T-helper 17 cell (primary cell): ENCODE results near the gene GFOD2. TPM values are rescaled to one million over a fixed set of nuclear protein-coding genes. Genes with fewer than 3 reads are reported as not detected.

Experiments used
- ATAC-seq: fragments of 150-1000 bp; cut with Tn5 transposase; 2 replicates; pipeline ENCODE4 v1.10.0; 2021; ENCODE audit warnings: mild to moderate bottlenecking, moderate library complexity
- DNase-seq, 3 donors: peaks; one replicate each; pipeline versions ENCODE4 v3.0.0 to v3.0.0-alpha.2; 2020 to 2021
- H3K9me3 ChIP-seq: one replicate; pipeline ENCODE4 v1.7.0; 2013; ENCODE audit warnings: low read length, mild to moderate bottlenecking; ENCODE audit not compliant: control insufficient read depth, poor library complexity, severe bottlenecking
- H3K27ac Mint-ChIP-seq: one replicate; pipeline ENCODE4 v1.8.0; 2022; ENCODE audit warnings: mild to moderate bottlenecking, moderate library complexity, mixed read lengths
- H3K27me3 Mint-ChIP-seq: one replicate; pipeline ENCODE4 v1.8.0; 2022; ENCODE audit warnings: mixed read lengths
- H3K36me3 Mint-ChIP-seq: one replicate; pipeline ENCODE4 v1.8.0; 2022; ENCODE audit warnings: low read depth, mixed read lengths
- H3K4me1 Mint-ChIP-seq: one replicate; pipeline ENCODE4 v1.8.0; 2022; ENCODE audit warnings: mild to moderate bottlenecking, mixed read lengths
- H3K4me3 Mint-ChIP-seq: one replicate; pipeline ENCODE4 v1.8.0; 2022; ENCODE audit warnings: mild to moderate bottlenecking, moderate library complexity, mixed read lengths
- total RNA-seq, 4 donors: library from RNA in 2 of 4; stranded (reverse) in 2 of 4; gene quantifications; one replicate each; pipeline ENCODE4 v1.2.3 and lab custom pipeline; 2022 to 2026

The GFOD2 gene
- total RNA-seq, 2 donors from 2014 or later: 11.7 to 14.7 TPM

DNA sequence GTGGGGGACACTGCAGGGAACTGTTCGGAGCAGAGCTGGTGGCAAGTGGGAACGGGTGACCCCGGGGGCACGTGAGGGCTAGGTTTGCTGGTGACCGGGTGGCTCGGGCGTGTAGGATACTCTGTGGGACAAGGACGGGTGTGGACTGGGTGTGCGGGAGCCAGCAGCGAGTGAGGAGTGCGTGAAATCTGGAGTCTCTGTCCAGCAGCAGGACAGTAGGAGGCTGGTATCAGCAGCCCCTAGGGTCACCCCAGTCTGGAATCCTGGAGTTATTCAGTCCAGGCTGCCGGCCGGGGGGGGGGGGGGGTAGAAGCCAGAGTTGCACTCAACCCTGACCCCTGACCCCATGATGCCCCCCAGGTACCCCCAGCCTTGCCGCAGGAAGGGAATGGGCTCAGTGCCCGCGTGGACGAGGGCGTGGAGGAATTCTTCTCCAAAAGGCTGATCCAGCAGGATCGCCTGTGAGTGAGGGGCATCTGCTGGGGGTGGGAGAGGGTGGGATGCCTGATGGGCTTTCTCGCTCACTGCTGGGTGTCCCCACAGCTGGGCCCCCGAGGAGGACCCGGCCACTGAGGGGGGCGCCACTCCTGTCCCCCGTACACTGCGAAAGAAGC is 65.2 kb downstream of the GFOD2 start:
- H3K4me3 Mint-ChIP-seq: no peak overlapping the region
- no peaks in the 10 kb centered on the region for H3K27me3 Mint-ChIP-seq
- no peak for ATAC-seq
- H3K4me1 Mint-ChIP-seq: peaks cover 16% of the 10 kb centered on the region
- peaks cover 13% of the 10 kb centered on the region for H3K36me3 Mint-ChIP-seq
- no peaks in the 10 kb centered on the region for H3K9me3 ChIP-seq
- no peak for DNase-seq
- no peak overlapping the region for H3K27ac Mint-ChIP-seq

DNA sequence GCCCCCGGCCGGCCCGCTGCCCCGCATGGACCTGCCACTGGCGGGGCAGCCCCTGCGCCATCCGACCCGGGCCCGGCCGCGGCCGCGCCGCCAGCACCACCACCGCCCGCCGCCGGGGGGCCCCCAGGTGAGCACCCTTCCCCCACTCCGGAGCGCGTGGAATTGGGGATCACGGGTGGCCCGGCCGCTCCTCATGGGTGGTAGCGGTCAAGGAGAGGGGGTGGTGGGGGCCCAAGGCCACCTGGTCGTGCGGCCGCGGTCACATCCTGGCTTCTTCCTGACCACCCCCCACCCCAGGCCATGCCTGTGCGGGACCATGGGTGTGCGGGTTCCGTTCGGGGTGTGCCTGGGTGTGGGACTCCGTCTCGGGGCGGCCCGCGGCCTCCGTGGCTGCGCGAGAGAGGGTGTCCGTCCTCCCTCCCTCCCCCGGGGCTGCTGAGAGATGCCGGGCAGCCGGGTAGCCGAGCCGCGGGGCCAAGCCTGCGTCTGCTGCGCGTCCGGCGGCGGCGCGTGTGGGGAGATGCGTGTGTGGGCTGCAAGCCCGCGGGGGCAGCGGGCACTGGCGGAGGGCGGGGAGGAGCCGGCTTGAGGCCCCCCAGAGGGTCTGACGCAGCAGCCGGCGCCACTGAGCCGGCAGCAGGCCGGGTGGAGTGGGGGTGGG is 65.9 kb downstream of the GFOD2 start:
- Mint-ChIP-seq H3K27me3 (no peaks in the 10 kb centered on the region), H3K27ac (no peak overlapping the region), H3K36me3 (peaks cover 13% of the 10 kb centered on the region), H3K4me1 (peaks cover 16% of the 10 kb centered on the region), H3K4me3 (no peak overlapping the region)
- no peaks in the 10 kb centered on the region for H3K9me3 ChIP-seq
- DNase-seq (no peak), ATAC-seq (no peak)

DNA sequence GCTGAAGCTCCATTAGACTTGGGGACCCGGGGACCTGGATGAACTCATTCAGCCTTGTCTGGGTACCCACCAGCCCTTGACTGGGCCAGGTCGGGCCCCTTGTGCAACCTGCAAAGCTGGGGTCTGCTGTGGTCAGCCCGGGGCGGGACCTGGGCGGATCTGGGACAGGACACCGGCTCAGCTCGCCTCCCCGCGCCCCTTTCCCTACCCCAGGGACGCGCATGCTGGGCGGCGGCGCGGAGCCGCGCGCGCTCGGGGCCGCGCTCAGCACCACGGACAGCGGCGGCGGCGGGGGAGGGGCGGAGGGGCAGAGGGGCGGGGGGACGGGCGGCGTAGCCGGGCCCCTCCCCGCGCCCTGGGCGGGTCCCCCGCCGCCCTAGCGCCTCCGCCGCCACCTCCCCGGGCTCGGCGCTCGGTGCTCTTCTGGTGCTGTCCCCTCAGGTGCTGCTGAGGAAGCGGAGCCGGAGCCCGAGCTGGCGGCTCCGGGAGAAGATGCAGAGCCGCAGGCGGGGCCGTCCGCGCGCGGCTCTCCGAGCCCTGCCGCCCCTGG is 66.5 kb downstream of the GFOD2 start:
- Mint-ChIP-seq H3K27ac (no peak overlapping the region), H3K36me3 (peaks cover 13% of the 10 kb centered on the region), H3K27me3 (no peaks in the 10 kb centered on the region), H3K4me3 (no peak overlapping the region), H3K4me1 (peaks cover 16% of the 10 kb centered on the region)
- DNase-seq: no peak
- ATAC-seq: no peak
- H3K9me3 ChIP-seq: no peaks in the 10 kb centered on the region

DNA sequence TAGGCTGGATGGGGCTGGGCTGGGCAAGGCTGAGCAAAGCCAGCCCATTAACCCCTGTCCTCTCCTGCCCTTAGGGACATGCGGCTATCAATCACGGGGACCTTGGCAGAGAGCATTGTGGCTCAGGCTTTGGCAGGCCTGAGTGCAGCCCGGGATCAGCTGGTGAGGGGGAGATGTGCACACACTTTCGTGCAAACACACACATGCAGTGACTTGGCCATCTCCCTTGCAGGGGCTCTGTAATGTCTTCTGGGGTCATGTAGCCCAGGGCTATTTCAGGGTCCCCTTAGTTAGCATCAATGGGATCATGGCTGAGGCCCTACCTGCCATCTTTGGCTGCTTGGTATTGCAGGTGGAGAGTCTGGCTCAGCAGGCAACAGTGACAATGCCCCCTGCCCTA is 67.3 kb downstream of the GFOD2 start:
- ATAC-seq (no peak), DNase-seq (no peak)
- no peaks in the 10 kb centered on the region for H3K9me3 ChIP-seq
- Mint-ChIP-seq H3K4me1 (peaks cover 16% of the 10 kb centered on the region), H3K27me3 (no peaks in the 10 kb centered on the region), H3K27ac (peak overlapping the region; percentile 91), H3K4me3 (no peak overlapping the region), H3K36me3 (peaks cover 13% of the 10 kb centered on the region)

DNA sequence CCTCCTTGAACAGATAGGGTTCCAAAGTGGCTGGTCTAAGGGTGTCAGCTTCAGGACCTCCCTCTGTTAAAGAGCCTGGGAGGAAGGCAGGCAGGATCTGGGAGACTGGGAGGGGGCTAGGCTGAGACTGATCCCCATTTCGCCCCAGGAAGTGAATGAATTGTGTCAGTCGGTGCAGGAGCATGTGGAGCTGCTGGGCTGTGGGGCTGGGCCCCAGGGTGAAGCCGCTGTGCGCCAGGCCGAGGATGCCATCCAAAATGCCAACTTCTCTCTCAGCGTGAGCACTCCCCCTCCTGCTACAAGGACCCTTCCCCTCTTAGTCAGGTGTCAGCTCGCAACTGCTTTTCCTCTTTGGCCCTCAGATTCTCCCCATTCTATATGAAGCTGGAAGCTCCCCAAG is 68.1 kb downstream of the GFOD2 start:
- Mint-ChIP-seq H3K4me1 (peaks cover 18% of the 10 kb centered on the region), H3K27ac (peak overlapping the region; percentile 91), H3K36me3 (peaks cover 13% of the 10 kb centered on the region), H3K27me3 (no peaks in the 10 kb centered on the region), H3K4me3 (no peak overlapping the region)
- ATAC-seq (no peak), DNase-seq (no peak)
- no peaks in the 10 kb centered on the region for H3K9me3 ChIP-seq

DNA sequence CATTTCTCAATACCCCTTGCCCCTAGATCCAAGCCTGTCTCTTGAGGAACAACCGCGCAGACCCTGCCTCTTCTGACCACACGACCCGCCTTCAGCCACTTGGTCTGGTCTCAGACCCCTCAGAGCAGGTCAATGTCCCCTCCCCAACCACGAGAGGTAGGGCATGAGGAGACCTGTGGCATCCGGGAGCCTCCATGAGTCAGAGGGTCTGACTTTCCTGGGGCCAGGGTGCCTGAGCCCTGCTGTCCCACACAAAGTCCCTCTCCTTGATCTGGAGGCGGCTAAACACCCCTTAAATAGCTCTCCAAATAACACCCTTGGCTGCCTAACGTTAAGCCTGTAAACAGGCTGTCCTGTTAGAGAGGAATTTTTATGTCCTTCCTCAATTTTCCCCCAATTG is 69.1 kb downstream of the GFOD2 start:
- H3K27ac Mint-ChIP-seq: peak overlapping the region; percentile 91
- DNase-seq: no peak
- peaks cover 8% of the 10 kb centered on the region for H3K36me3 Mint-ChIP-seq
- peaks cover 16% of the 10 kb centered on the region for H3K4me1 Mint-ChIP-seq
- no peak overlapping the region for H3K4me3 Mint-ChIP-seq
- no peaks in the 10 kb centered on the region for H3K27me3 Mint-ChIP-seq
- no peaks in the 10 kb centered on the region for H3K9me3 ChIP-seq
- no peak for ATAC-seq

DNA sequence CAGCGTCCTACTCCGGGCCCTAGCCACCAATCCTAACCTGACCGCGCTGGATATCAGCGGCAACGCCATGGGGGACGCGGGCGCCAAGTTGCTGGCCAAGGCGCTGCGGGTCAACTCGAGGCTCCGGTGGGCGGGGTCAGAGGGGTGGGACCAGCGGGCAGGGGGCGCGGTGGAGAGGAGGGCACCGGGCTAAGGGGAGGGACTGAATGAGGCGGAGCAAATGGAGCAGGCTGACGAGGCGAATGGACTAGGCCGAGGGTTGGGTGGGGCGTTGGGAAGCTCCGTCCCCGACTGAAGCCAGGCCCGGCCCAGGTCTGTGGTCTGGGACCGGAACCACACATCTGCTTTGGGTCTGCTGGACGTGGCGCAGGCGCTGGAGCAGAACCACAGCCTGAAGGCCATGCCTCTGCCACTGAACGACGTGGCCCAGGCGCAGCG is 69.6 kb downstream of the GFOD2 start:
- no peaks in the 10 kb centered on the region for H3K27me3 Mint-ChIP-seq
- H3K9me3 ChIP-seq: no peaks in the 10 kb centered on the region
- H3K4me1 Mint-ChIP-seq: peaks cover 18% of the 10 kb centered on the region
- ATAC-seq (no peak), DNase-seq (no peak)
- H3K27ac Mint-ChIP-seq: no peak overlapping the region
- no peak overlapping the region for H3K4me3 Mint-ChIP-seq
- H3K36me3 Mint-ChIP-seq: peaks cover 8% of the 10 kb centered on the region

DNA sequence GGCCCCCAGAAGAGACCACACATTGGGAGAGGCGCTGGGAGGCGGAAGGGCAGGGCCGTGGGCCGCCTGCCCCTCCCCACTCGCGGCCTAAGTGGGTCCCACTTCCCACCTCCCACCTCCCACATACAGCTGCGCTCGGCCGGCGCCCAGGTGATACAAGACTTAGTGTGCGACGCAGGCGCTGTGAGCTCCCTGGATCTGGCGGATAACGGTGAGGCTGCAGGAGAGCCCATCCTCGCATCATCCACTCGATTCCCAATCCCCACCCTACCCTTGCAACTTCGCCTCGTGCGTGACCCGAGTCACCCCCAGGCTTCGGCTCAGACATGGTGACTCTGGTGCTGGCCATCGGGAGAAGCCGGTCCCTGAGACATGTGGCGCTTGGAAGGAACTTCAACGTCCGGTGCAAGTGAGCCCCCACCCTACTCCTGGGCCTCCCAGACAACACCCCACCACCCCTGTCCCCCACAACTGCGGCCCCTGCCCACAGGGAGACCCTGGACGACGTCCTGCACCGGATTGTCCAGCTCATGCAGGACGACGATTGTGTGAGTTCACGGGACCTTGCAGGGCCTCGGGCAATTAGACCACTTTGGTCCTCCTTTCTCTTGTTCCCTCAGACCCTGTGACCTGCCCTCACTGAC is 70.2 kb downstream of the GFOD2 start:
- DNase-seq: no peak
- no peak overlapping the region for H3K27ac Mint-ChIP-seq
- no peaks in the 10 kb centered on the region for H3K9me3 ChIP-seq
- H3K4me1 Mint-ChIP-seq: peaks cover 20% of the 10 kb centered on the region
- ATAC-seq: no peak
- peaks cover 8% of the 10 kb centered on the region for H3K36me3 Mint-ChIP-seq
- H3K27me3 Mint-ChIP-seq: no peaks in the 10 kb centered on the region
- no peak overlapping the region for H3K4me3 Mint-ChIP-seq

DNA sequence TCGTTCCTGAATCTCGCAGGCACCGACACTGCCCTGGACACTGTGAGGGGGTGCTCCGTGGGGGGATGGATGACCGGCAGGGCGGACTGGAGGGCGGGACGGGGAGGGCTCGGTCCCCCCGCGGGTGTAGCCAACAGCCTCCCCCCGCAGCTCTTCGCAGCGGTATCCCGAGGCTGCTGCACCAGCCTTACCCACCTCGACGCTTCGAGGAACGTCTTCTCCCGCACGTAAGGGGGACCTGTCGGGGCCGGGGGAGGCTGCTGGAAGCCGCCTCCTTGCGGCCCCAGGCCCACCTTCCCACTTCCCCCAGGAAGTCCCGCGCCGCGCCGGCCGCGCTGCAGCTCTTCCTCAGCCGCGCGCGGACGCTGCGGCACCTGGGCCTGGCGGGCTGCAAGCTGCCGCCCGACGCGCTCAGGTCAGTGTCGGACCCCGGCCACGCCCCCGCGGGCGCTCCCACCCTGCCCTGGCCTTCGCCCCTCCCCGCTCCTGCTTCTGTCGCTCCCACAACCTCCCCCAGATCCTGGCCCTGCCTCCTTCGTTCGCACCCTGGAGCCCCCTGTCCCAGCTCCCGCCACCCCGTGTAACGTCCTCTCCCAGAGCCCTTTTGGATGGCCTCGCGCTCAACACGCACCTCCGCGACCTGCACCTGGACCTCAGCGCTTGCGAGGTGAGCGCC is 70.9 kb downstream of the GFOD2 start:
- Mint-ChIP-seq H3K27me3 (no peaks in the 10 kb centered on the region), H3K4me3 (no peak overlapping the region), H3K27ac (no peak overlapping the region), H3K4me1 (peaks cover 20% of the 10 kb centered on the region), H3K36me3 (peaks cover 8% of the 10 kb centered on the region)
- DNase-seq (no peak), ATAC-seq (no peak)
- H3K9me3 ChIP-seq: no peaks in the 10 kb centered on the region

DNA sequence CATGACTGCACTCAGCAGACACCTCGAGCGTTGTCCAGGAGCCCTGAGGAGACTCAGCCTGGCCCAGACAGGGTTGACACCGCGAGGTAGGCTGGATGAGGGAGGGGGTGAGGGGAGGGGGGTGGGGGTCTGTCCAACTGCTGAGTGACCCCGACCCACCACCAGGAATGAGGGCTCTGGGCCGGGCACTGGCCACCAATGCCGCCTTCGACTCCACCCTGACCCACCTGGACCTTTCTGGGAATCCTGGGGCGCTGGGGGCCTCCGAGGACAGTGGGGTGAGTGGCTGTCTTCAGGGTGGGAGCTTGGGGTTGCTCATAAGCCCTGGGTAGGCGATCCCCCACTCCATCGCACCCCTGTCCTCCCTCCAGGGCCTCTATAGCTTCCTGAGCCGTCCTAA is 71.4 kb downstream of the GFOD2 start:
- no peak overlapping the region for H3K4me3 Mint-ChIP-seq
- ATAC-seq: no peak
- no peak overlapping the region for H3K27ac Mint-ChIP-seq
- no peak for DNase-seq
- no peaks in the 10 kb centered on the region for H3K27me3 Mint-ChIP-seq
- H3K9me3 ChIP-seq: no peaks in the 10 kb centered on the region
- H3K36me3 Mint-ChIP-seq: peaks cover 8% of the 10 kb centered on the region
- peaks cover 20% of the 10 kb centered on the region for H3K4me1 Mint-ChIP-seq

DNA sequence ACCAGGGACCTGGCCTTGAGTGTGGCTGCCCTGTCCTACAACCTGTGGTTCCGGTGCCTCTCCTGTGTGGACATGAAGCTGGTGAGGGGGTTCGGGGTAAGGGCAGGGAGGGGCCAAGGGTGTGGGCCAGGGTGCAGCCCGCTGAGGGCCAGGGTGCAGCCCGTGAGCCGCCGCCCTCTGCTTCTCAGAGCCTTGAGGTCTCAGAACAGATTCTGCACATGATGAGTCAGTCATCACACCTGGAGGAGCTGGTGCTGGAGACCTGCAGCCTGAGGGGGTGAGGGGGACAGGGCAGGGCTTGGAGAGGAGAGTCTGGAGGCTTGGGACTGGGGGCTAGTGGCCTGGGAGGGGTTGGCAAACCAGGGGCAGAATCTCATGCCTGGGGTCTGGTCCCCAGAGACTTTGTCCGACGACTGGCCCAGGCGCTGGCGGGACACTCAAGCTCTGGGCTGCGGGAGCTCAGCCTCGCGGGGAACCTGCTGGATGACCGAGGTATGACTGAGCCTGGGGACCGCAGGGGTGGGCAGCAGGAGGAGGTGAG is 71.9 kb downstream of the GFOD2 start:
- DNase-seq (no peak), ATAC-seq (no peak)
- Mint-ChIP-seq H3K4me1 (peaks cover 19% of the 10 kb centered on the region), H3K36me3 (peaks cover 8% of the 10 kb centered on the region), H3K4me3 (no peak overlapping the region), H3K27me3 (no peaks in the 10 kb centered on the region), H3K27ac (no peak overlapping the region)
- H3K9me3 ChIP-seq: no peaks in the 10 kb centered on the region

DNA sequence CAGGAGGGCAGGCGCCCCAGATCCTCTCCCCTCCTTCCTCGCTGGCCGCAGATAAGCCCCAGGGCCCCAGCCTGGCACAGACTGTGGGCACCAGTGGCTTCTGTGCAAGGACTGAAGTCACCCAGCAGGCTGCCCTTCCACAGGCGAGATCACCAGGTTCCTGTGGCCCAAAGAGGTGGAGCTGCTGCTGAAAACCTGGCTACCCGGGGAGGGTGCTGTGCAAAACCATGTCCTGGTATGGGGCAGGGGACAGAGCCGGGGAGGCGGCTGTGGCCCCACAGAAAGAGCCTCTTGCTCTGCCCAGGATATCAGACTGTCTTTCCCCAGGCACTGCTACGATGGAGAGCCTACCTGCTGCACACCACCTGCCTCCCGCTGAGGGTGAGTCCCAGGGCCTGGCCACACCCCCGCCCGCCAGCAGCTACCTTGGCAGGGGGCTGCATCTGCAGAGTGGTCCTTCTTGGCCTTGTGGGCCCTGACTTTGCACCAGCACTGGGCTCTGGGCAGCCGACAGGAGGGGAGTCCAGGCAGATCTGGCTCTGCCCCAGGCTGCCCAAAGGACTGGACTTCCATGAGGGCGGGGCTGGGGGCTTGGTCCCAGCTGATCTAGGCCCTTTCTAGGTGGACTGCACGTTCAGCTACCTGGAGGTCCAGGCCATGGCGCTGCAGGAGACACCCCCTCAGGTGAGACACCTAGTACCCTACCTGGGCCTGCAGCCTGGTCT is 73.6 kb downstream of the GFOD2 start:
- DNase-seq (no peak), ATAC-seq (peak; percentile 38)
- no peaks in the 10 kb centered on the region for H3K9me3 ChIP-seq
- Mint-ChIP-seq H3K27ac (peak overlapping the region; percentile 83), H3K4me3 (peak overlapping the region; percentile 88), H3K36me3 (peaks cover 4% of the 10 kb centered on the region), H3K4me1 (peaks cover 13% of the 10 kb centered on the region), H3K27me3 (no peaks in the 10 kb centered on the region)
